Endometrial microvascular endothelial cells (primary cell): ENCODE measurements around the gene PGLYRP2. TPM values are rescaled to one million over a fixed set of nuclear protein-coding genes. Genes with fewer than 3 reads are reported as not detected.
"Not testable (repeated sequence)": the region's sequence is repeated elsewhere in the genome, so short reads cannot be mapped to it uniquely, and the experiment has no call there.

Experiments
- in situ Hi-C: cut with HindIII; loops from 2 replicates; pipeline ENCODE4 v1.10.0; 2017; ENCODE audit warnings: low sequenced_read_pairs, low pct_unique_long_range_greater_than_20kb; ENCODE audit errors: inconsistent ontology term
- total RNA-seq: library from RNA; depleted of rRNA; stranded (reverse); fragments of >200 nt; gene quantifications from one replicate; pipeline ENCODE4 v1.2.3, GENCODE V29; 2015; ENCODE audit errors: inconsistent ontology term

PGLYRP2 gene
- total RNA-seq, 1 donor from 2014 or later: not detected

DNA sequence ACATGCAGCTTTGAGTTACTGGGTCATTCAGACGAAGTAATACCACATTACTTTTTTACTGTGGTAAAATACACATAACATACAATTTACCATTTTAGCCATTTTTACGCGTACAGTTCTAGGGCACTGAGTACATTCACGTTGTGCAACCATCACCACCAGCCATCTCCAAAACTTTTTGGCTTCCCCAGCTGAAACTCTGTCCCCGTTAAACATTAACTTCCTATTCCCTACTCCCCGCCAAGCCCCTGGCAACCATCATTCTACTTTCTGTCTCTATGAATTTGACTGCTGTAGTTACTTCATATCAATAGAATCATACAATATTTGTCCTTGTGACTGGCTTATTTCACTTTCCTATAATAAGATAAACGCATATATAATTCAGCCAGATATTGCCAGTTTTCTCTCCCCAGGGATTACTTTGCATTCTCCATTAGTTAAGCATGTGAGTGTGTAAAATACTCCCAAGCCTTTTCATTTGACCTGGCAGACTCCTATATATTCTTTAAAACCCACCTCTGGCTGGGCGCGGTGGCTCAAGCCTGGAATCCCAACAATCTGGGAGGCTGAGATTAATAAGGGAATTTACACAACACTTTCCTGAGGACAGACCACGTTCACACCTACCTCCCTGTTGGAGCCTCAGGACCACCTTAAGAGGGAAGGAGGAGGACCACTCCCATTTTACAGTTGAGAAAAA is 19.0 kb upstream of the PGLYRP2 start:
- in situ Hi-C loops: no loop called here

DNA sequence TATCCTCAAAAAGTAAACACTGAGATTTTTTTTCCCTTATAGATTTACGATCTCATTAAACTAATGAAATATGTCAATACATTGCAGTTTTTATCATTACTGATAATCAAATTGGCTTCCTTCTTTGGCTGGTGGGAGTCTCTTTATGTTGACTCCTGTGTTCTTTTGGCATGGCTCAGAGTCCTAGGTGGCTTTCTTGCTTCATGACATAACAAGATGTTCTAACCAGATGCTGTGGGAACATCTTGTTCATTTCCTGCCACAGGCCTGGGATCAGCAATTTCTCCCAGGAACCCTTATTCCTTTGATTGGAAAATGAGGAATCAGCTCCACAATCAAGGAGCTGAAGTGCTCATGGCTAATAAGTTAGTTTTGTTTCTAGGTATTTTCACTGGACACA is 15.8 kb upstream of the PGLYRP2 start:
- in situ Hi-C loops: no loop called here

DNA sequence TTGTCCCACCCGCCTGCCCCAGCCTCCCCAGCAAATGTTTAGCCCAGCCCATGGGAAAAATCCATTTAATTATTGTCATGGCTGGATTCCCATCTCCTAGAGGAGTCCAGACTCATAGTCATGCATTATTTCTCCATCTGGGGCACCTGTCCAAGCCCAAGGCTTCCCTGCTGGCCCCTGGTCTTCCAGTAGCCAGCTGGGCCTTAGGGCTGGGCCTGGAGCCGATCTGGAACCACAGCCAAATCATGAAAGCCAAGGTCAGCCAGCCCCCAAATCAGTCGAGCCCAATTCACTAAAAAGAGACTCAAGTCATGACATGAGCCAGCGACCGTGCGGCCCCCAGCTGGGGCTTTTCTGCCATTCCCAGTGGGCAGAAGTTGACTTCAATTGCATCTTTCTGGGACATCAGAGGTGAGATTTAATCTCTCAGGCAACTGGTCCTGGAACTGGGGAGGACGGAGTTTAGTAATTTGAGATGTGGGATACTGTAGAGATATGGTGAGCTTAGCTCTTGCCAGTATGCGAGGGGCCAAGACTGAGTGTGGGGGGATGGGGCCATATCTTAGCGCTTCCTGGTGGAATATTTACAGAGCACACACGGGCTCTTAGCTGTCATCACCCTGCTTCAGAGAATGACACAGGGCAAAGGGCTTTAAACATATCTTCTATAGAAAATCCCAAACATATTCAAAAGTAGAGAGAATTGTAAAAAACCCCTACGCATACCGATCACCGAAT is 9.4 kb upstream of the PGLYRP2 start:
- in situ Hi-C loops: no loop called here

DNA sequence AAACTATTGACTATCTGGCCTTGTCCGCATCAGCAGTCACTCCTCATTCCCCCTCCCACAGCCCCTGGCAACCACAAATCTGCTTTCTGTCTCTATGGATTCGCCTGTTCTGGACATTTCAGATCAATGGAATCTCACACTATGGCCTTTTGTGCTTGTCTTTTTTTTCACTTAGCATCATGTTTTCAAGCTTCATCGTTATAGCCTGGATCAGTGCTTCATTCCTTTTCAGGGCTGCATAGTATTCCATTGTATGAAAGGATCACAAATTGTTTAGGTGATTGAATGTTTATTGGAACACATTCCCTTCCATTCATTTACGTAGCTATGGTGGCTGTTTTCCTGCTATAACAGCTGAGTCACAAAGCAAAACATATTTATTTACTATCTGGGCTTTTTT is 7.7 kb upstream of the PGLYRP2 start:
- in situ Hi-C loops: no loop called here

- in situ Hi-C loops: not testable (repeated sequence)
Observed at GRCh38 chr19:15485768-15486167, 6.5 kb upstream of the PGLYRP2 start.

DNA sequence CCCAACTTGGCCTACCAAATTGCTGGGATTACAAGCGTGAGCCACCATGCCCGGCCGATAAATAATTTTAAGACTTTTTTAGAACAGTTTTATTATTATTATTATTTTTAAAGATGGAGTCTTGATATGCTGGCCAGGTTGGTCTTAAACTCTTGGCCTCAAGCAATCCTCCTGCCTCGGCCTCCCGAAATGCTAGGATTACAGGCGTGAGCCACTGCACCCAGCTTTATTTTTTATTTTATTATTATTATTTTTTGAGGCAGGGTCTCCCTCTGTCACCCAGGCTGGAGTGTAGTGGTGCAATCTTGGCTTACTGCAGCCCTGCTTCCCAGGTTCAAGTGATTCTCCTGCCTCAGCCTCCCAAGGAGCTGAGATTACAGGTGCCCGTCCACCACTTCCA is 1.7 kb upstream of the PGLYRP2 start:
- in situ Hi-C loops: not testable (repeated sequence)

DNA sequence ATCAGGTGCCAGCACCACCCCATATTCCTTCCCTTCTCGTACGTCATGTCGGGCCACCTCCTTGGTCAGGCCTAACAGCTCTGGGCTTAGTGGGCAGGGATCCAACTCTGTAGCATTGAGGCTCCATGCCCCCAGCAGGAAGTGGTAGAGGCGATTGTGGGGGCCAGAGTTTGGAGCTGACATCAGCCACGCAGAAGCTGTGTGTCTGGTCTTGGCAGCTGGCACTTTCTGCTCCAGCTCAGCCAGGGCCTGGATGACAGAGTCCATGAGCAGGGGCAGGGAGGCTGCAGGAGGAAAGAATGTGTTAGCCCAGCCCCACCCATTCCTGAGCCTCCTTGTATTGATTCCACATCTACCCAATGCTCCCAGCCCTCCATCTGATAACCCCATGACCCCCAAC is 3.0 kb downstream of the PGLYRP2 start:
- in situ Hi-C loops: no loop called here

GRCh38 chr19:15475611-15476010 is 3.7 kb downstream of the PGLYRP2 start:
- in situ Hi-C loops: no loop called here

GRCh38 chr19:15475169-15475568 is 4.1 kb downstream of the PGLYRP2 start:
- in situ Hi-C loops: no loop called here

DNA sequence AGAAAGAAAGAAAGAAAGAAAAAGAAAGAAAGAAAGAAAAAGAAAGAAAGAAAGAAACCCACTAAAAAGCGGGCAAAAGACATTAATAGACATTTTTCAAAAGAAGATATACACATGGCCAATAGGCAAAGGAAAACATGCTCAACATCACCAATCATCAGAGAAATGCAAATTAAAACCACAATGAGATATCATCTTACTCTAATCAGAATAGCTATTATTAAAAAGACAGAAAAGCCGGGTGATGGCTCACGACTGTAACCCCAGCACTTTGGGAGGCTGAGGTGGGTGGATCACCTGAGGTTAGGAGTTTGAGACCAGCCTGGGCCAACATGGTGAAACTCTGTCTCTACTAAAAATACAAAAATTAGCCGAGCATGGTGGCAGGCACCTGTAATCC is 5.5 kb downstream of the PGLYRP2 start:
- in situ Hi-C loops: not testable (repeated sequence)

DNA sequence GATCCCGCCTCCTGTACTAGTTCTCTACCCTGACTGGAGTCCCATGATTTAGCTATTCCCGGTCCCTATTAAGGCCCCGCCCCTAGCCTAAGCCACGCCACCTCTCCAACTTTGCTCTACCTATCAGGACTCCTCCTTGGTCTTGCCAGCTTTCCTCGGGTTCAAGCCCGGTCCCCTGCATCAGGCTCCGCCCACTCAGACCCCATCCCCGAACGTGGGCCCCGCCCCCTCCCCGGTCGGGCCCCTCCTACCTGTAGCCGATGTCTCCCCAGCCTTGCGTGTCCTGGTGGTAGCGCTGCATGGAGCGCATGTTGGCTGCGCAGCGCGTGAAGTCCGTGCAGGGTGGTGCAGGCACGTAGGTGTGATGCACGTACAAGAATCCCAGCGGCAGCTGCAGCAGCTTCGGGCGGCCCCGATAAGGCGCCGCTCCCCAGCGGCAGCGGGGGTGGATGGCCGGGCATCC is 7.6 kb downstream of the PGLYRP2 start:
- in situ Hi-C loops: no loop called here

GRCh38 chr19:15469513-15470297 is 9.6 kb downstream of the PGLYRP2 start:
- in situ Hi-C loops: no loop called here

DNA sequence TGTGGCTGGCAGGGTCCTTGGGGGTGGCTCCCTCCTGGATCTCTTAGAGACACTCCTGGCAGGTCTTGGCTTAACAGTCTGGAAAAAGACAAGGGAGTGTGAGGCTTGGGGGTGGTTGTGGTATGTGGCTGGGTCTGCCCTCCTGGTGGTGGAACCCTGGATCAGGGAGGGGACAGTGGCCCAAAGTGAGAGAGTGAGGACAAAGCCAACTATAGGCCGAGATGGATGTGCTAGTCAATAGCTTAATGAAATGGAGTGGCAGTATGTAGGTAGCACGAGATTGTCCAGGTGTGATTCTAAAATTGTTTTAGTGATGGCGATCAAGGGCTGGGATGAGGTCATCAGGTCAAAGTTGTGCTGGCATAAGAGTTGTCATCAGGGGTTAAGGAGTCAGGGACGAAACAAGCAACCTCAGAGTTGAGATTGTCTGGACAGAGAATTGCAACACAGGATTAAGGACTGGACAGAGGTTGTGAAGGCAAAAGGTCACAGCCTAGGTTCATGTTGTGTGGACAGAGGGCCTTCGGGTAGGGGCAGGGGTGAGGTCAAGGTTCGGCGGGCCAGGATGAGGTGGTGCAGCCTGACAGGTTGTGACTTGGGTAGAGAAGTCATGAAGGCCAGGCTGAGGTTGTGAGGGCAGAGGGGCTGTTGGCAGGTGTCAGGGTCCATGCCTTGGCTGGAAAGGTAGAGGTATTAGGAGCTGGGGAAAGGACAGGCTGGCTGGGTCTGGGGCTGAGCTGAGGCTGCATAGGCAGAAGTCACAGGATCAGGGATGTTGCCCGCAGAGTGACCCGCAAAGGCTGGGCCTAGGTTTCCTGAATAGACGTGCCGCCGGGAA is 10.4 kb downstream of the PGLYRP2 start:
- in situ Hi-C loops: no loop called here

- in situ Hi-C loops: no loop called here
Observed at GRCh38 chr19:15467734-15468214, 11.5 kb downstream of the PGLYRP2 start.

DNA sequence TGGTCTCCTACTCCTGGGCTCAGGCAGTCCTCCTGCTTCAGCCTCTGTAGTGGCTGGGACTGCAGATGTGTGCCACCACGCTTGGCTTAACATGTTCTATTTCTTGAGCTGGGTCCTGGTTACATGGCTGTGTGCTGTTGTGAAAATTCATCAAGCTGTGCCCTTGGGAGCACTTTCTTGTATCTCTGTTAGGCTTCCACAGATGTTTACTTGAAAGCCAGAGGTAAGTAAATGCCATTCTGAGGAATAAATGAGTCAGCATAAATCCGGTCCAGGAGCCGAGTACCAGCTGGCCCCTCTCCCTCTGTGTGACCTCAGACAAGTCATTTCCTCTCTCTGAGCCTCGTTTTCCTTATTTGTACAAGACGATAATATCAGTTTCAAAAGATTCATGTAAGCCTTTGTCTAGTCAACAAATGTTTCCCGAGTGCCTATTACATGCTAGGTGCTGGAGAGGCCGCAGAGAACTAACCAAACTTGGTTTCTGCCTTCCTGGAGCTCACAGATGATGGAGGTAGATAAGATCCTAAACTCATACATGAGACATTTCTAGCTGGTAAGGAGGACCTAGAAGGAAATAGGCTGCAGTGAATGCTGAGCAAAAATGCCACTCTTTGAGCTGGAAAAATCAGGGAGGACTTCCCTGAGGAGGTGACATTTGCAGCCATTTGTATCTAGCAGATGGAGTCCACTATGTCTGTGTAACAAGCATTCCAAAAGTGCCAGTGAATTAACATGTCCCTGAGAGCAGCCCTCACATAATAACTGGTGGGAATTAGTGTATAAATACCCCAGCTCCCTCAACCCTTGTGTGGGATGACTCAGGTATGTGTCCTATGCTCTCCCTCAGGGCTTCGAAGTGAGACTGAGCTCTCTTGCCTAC is 12.2 kb downstream of the PGLYRP2 start:
- in situ Hi-C loops: no loop called here

DNA sequence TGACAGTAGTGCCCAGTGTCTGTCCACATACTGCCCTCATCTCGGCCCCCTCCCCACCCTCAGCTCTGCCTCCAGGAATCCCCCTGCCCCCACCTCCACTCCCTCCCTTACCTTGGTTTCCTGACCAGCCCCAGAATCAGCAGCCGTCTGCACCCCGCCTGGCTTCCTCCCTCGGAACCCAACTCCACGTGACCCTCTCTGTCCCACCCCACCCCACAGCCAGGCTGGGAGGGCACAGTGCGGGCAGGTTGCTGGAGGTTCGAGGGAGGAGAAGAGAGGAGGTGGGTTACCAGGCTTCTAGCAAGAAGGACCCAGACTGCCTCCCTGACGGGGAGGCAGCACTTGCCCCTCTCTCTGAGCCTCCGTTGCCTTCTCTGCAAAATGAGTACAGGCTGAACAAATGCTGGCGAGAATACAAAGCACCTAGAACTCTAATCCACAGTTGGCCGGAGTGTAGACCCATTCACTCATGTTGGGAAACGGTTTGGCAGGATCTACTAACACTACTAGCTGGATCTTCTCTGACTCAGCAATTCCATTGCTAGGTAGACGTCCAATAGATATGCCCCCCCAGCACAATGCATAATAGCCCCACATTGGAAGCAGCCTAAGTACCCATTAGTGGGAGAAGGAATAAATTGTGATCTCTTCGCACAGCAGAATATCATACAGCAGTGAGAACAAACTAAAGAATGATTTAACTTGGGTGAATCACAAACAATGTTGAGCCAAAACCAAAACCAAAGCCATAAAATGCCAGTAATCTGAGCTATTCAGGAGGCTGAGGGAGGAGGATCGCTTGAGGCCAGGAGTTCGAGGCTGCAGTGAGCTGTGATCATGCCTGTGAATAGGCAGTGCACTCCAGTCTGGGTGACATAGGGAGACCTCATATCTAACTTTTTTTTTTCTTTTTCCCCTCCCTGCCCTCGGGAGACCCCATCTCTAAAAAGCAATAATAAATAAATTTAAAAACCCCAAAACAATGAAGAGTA is 14.6 kb downstream of the PGLYRP2 start, which contains the start of gene RASAL3:
Gene RASAL3, minus strand, starts transcription at position 151 of the 992 bp plus-strand sequence. CDS start 186 bp downstream, outside the sequence.
- in situ Hi-C loops: no loop called here
